ENCODE measurements around the gene CSMD2.

CSMD2 gene

DNA sequence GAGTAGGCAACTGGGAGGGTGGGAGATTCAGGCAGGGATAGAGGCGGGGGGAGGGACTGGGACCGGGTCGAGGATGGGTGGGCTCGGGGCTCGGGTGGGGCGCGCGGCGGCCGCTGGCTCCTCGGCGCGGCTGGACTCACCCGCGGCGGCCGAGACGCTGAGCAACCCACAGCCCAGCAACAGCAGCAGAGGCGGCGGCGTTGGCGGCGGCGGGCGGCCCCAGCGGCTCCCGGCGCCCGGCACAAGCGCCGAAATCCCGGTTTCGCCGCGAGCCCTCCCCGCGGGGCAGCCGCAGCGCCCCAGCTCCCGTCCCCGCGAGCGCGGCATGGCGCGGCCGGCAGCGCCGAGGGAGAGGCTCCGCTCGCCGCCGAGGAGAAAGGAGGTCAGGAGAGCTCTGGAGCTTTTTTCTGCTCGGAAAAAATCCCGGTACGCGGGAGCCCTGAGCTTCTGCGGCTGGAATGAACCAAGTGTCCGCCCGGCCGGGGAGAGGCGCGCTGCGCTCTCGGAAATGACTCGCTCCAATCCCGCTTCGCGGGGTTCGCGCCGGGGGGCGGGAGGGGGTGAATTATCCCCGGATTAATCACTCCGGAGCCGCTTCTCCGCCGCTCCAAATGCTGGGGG, at the start of gene CSMD2:
Gene CSMD2 (minus strand): TSS at position 460 of the 621 bp plus-strand sequence. CDS start 133 bp downstream, at position 327.
- TF ChIP-seq, protein P1, sequence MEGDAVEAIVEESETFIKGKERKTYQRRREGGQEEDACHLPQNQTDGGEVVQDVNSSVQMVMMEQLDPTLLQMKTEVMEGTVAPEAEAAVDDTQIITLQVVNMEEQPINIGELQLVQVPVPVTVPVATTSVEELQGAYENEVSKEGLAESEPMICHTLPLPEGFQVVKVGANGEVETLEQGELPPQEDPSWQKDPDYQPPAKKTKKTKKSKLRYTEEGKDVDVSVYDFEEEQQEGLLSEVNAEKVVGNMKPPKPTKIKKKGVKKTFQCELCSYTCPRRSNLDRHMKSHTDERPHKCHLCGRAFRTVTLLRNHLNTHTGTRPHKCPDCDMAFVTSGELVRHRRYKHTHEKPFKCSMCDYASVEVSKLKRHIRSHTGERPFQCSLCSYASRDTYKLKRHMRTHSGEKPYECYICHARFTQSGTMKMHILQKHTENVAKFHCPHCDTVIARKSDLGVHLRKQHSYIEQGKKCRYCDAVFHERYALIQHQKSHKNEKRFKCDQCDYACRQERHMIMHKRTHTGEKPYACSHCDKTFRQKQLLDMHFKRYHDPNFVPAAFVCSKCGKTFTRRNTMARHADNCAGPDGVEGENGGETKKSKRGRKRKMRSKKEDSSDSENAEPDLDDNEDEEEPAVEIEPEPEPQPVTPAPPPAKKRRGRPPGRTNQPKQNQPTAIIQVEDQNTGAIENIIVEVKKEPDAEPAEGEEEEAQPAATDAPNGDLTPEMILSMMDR (IDR thresholded peaks at IDR 0.05; ENCODE audit: low read depth, low read length) = no peak
- in situ Hi-C loops (cut with HindIII; ENCODE audit: low sequenced_read_pairs) = no loop called here
- DNase-seq (ENCODE audit: low read depth, low spot score) = peak; percentile 67
- peak within 1 kb of the TSS; percentile 57 for H3K4me3 ChIP-seq (ENCODE audit: low read depth, low read length)

- TF ChIP-seq, protein P1 (IDR thresholded peaks at IDR 0.05; ENCODE audit: low read depth, low read length) = no peak
- no peak overlapping the region for H3K4me3 ChIP-seq (ENCODE audit: low read depth, low read length)
- DNase-seq (ENCODE audit: low read depth, low spot score) = no peak
- in situ Hi-C loops (cut with HindIII; ENCODE audit: low sequenced_read_pairs) = no loop called here
Observed at GRCh38 chr1:34213956-34214355, 48.9 kb upstream of the CSMD2 start.

- TF ChIP-seq, protein P1 (IDR thresholded peaks at IDR 0.05; ENCODE audit: low read depth, low read length) = no peak
- H3K4me3 ChIP-seq (ENCODE audit: low read depth, low read length) = no peak overlapping the region
- no peak for DNase-seq (ENCODE audit: low read depth, low spot score)
- in situ Hi-C loops (cut with HindIII; ENCODE audit: low sequenced_read_pairs) = no loop called here
Observed at GRCh38 chr1:34212673-34213072, 47.6 kb upstream of the CSMD2 start.

- peak; percentile 53 for DNase-seq (ENCODE audit: low read depth, low spot score)
- TF ChIP-seq, protein P1 (IDR thresholded peaks at IDR 0.05; ENCODE audit: low read depth, low read length) = no peak
- in situ Hi-C loops (cut with HindIII; ENCODE audit: low sequenced_read_pairs) = no loop called here
- no peak overlapping the region for H3K4me3 ChIP-seq (ENCODE audit: low read depth, low read length)
Observed at GRCh38 chr1:34199927-34200326, 34.9 kb upstream of the CSMD2 start.

DNA sequence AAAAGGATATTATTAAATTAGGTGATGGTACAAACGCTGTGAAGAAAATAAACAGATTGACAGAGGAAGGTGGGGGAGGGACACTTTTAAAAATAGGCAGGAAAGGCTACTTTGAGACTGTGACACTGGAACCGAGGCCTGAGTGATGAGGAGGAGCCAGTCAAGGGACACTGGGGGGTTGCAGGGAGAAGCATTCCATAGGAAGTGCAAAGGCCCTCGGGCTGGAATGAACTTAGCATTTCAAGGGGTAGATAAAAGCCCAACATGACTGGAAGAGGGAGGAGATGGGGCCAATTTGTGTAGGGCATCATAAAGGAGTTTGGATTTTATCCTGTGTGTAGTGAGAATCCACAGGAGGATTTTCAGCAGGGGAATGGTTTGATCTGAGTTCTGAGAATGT, 27.6 kb upstream of the CSMD2 start:
- no peak for DNase-seq (ENCODE audit: low read depth, low spot score)
- no peak overlapping the region for H3K4me3 ChIP-seq (ENCODE audit: low read depth, low read length)
- in situ Hi-C loops (cut with HindIII; ENCODE audit: low sequenced_read_pairs) = no loop called here
- TF ChIP-seq, protein P1 (IDR thresholded peaks at IDR 0.05; ENCODE audit: low read depth, low read length) = no peak

- H3K4me3 ChIP-seq (ENCODE audit: low read depth, low read length) = no peak overlapping the region
- in situ Hi-C loops (cut with HindIII; ENCODE audit: low sequenced_read_pairs) = no loop called here
- no peak for DNase-seq (ENCODE audit: low read depth, low spot score)
- TF ChIP-seq, protein P1 (IDR thresholded peaks at IDR 0.05; ENCODE audit: low read depth, low read length) = no peak
Observed at GRCh38 chr1:34190692-34191091, 25.7 kb upstream of the CSMD2 start.

Data from astrocyte of the spinal cord (primary cell).